Measurements from ENCODE around the gene DEF6. TPM values are rescaled to one million over a fixed set of nuclear protein-coding genes. Genes with fewer than 3 reads are reported as not detected.
A peak's percentile ranks its signal among the peaks of the same experiment; 100 is the strongest.

The DEF6 gene
- total RNA-seq, 1 experiment from 2014 or later, result 5.6 TPM

DNA sequence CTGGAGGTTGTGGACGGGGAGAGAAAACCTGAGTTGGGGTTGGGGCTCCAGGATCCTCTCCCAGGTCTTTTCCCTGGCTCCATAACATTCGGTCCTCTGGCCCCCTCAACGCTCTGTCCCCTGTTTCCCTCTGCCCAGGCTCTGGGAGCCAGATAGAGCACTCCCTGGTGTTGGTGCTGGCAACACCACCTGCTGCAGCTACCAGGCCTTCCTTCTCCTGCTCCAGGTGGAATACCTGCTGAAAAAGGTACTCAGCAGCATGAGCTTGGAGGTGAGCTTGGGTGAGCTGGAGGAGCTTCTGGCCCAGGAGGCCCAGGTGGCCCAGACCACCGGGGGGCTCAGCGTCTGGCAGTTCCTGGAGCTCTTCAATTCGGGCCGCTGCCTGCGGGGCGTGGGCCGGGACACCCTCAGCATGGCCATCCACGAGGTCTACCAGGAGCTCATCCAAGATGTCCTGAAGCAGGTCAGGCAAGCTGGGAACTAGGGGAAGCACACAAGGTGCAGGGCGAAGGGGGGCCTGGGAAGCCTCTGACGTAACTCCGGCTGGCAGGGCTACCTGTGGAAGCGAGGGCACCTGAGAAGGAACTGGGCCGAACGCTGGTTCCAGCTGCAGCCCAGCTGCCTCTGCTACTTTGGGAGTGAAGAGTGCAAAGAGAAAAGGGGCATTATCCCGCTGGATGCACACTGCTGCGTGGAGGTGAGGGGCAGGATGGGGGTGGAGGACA lies 14.6 kb downstream of the DEF6 start:
- no peak overlapping the region for H3K18ac ChIP-seq (ENCODE audit: insufficient read length, low read depth, low read length)
- Mint-ChIP-seq H3K9me3 (no peaks in the 10 kb centered on the region; a peak in 1 of 5 replicates), H3K27ac (no peak overlapping the region), H3K36me3 (ENCODE audit: insufficient read depth in 1 of 3, low read depth in 3 of 3) (no peaks in the 10 kb centered on the region), H3K4me1 (peaks cover 6 to 8% of the 10 kb centered on the region in 2 experiments), H3K4me3 (no peak overlapping the region), H3K27me3 (ENCODE audit: low read depth) (peaks cover 19% of the 10 kb centered on the region)
- no peak overlapping the region for H3K4me2 ChIP-seq (ENCODE audit: insufficient read depth, insufficient read length, low read length)
- no peak overlapping the region for H2BK120ac ChIP-seq (ENCODE audit: low read depth, low read length, poor library complexity, severe bottlenecking)
- no peak overlapping the region for H3K9ac ChIP-seq (ENCODE audit: extremely low read depth, insufficient read length, low read length)
- H3K23ac ChIP-seq (ENCODE audit: insufficient read length, low read depth, low read length), result no peak overlapping the region
- no peak overlapping the region for H2BK5ac ChIP-seq (ENCODE audit: insufficient read length, low read length)
- no peaks in the 10 kb centered on the region for H4K20me1 ChIP-seq (ENCODE audit: control insufficient read depth, insufficient read depth, insufficient read length)
- H4K8ac ChIP-seq (replicated peaks; ENCODE audit: insufficient read length, low read depth, low read length), result no peak overlapping the region
- no peaks in the 10 kb centered on the region for H3K4me1 ChIP-seq (ENCODE audit: insufficient read depth, low read length)
- 0 out of 3 replicates have a peak, but pooled peaks have one; percentile 11 for TF ChIP-seq CTCF (conservative IDR thresholded peaks at IDR 0.05)
- H3K79me2 ChIP-seq (ENCODE audit: insufficient read depth, low read length), result no peaks in the 10 kb centered on the region
- H2AFZ ChIP-seq (ENCODE audit: low read length), result no peak overlapping the region
- H3K27ac ChIP-seq (ENCODE audit: insufficient read length, low read depth, low read length), result no peak overlapping the region
- no peaks in the 10 kb centered on the region; the same call in 1 of the 2 replicates for H3K27me3 ChIP-seq (ENCODE audit: insufficient read depth, low read length)
- no peak overlapping the region for H2BK12ac ChIP-seq (ENCODE audit: insufficient read length, low read depth, low read length)
- no peak overlapping the region for H3K14ac ChIP-seq (ENCODE audit: insufficient read depth, low read length)
- no peak overlapping the region for H2AK5ac ChIP-seq (ENCODE audit: insufficient read length, low read length)
- no peaks in the 10 kb centered on the region for H3K79me1 ChIP-seq (ENCODE audit: insufficient read depth, low read depth, low read length, poor library complexity, severe bottlenecking)
- DNase-seq, result peak; percentile 23
- no peak overlapping the region for H3T11ph ChIP-seq (ENCODE audit: low read length)
- no CpG with 5 or more reads among the region's 19 CpGs for WGBS (ENCODE audit: extremely low coverage, insufficient read length, low lambda C conversion rate)
- no peak overlapping the region for H3K4ac ChIP-seq (ENCODE audit: low read depth, low read length)
- H2BK20ac ChIP-seq (ENCODE audit: low read depth, low read length, poor library complexity, severe bottlenecking), result no peak overlapping the region
- no peak overlapping the region for H3K56ac ChIP-seq (ENCODE audit: insufficient read length, low read depth, low read length)
- H2BK15ac ChIP-seq (ENCODE audit: low read depth, low read length), result no peak overlapping the region
- no peaks in the 10 kb centered on the region for H3K23me2 ChIP-seq (ENCODE audit: insufficient read length, low read depth, low read length, poor library complexity, severe bottlenecking)
- no peak overlapping the region for H4K91ac ChIP-seq (ENCODE audit: insufficient read length, low read depth, low read length)
- no peaks in the 10 kb centered on the region for H3K9me3 ChIP-seq (ENCODE audit: control insufficient read depth, low read depth, low read length)
- no peak overlapping the region for H4K5ac ChIP-seq (ENCODE audit: insufficient read length, low read depth, low read length)
